Hepatocyte (in vitro differentiated cells): ENCODE data around the gene TET1. TPM values are rescaled to one million over a fixed set of nuclear protein-coding genes. Genes with fewer than 3 reads are reported as not detected.
A peak's percentile ranks its signal among the peaks of the same experiment; 100 is the strongest.

Experiments used
- DNase-seq: peaks from one replicate; pipeline ENCODE4 v3.0.0-alpha.2; 2016; ENCODE audit warnings: low spot score
- H2AFZ ChIP-seq: fragments of 200-600 bp; sonication (generic); 2 replicates; pipeline ENCODE4 v1.6.0; 2016; ENCODE audit warnings: antibody characterized with exemption, mild to moderate bottlenecking
- H3K27ac ChIP-seq: fragments of 200-600 bp; sonication (generic); 2 replicates; pipeline ENCODE4 v1.5.1; 2016; ENCODE audit warnings: mild to moderate bottlenecking
- H3K27me3 ChIP-seq: fragments of 200-600 bp; sonication (generic); 2 replicates; pipeline ENCODE4 v1.6.1; 2016
- H3K36me3 ChIP-seq: fragments of 200-600 bp; sonication (generic); replicated peaks from 2 replicates; pipeline ENCODE4 v1.5.1; 2016; ENCODE audit warnings: low read depth; ENCODE audit not compliant: insufficient read depth
- H3K4me1 ChIP-seq: fragments of 200-600 bp; sonication (generic); 2 replicates; pipeline ENCODE4 v1.5.1; 2016; ENCODE audit warnings: mild to moderate bottlenecking, moderate library complexity; ENCODE audit not compliant: insufficient read depth
- H3K4me2 ChIP-seq: fragments of 200-600 bp; sonication (generic); 2 replicates; pipeline ENCODE4 v1.6.0; 2016
- H3K4me3 ChIP-seq: fragments of 200-600 bp; sonication (generic); 2 replicates; pipeline ENCODE4 v1.5.1; 2016; ENCODE audit warnings: mild to moderate bottlenecking
- H3K79me2 ChIP-seq: fragments of 200-600 bp; sonication (generic); 2 replicates; pipeline ENCODE4 v1.6.0; 2017; ENCODE audit warnings: mild to moderate bottlenecking
- H3K9me2 ChIP-seq: fragments of 200-600 bp; sonication (generic); replicated peaks from 2 replicates; pipeline ENCODE4 v1.6.0; 2017; ENCODE audit warnings: mild to moderate bottlenecking; ENCODE audit not compliant: insufficient read depth
- H3K9me3 ChIP-seq: fragments of 200-600 bp; sonication (generic); 2 replicates; pipeline ENCODE4 v1.5.1; 2016; ENCODE audit warnings: low read depth, mild to moderate bottlenecking
- H4K20me1 ChIP-seq: fragments of 200-600 bp; sonication (generic); 2 replicates; pipeline ENCODE4 v1.6.0; 2016; ENCODE audit warnings: mild to moderate bottlenecking; ENCODE audit not compliant: insufficient read depth, poor library complexity, severe bottlenecking
- EZH2 ChIP-seq: fragments of 200-600 bp; sonication (generic); IDR thresholded peaks from 2 replicates; pipeline ENCODE4 v1.6.1; 2016; ENCODE audit warnings: antibody characterized with exemption, mild to moderate bottlenecking, borderline replicate concordance
- EZH2phosphoT487 ChIP-seq: fragments of 200-600 bp; sonication (generic); IDR thresholded peaks from one replicate; pipeline ENCODE4 v1.6.1; 2018; ENCODE audit warnings: antibody characterized with exemption, mild to moderate bottlenecking, low read depth, moderate library complexity; ENCODE audit not compliant: unreplicated experiment, severe bottlenecking
- WGBS: methylation state at CpG from one replicate; pipeline ENCODE4 v1.1.6; 2016; ENCODE audit warnings: low lambda C conversion rate; ENCODE audit errors: missing lambda C conversion rate; 5-methylcytosine and 5-hydroxymethylcytosine counted together
- polyA plus RNA-seq: library from polyadenylated mRNA; unstranded; fragments of >200 nt; fragmentation: Nextera tagmentation; extraction: Ambion mirVana; gene quantifications from 2 replicates; pipeline ENCODE4 v1.2.1, GENCODE V29; 2016
- total RNA-seq: library from RNA; depleted of rRNA; stranded (reverse); fragments of >200 nt; gene quantifications from 2 replicates; pipeline ENCODE4 v1.2.3, GENCODE V29; 2014
- TF ChIP-seq, protein P1 (sequence below): fragments of 200-600 bp; sonication (generic); IDR thresholded peaks from 2 replicates; pipeline ENCODE4 v1.5.1; 2016; ENCODE audit warnings: antibody characterized with exemption, mild to moderate bottlenecking; ENCODE audit not compliant: poor library complexity

TET1 gene
- total and polyA plus RNA-seq, 2 experiments from 2014 or later: 2.4 to 13.6 TPM

- no peak overlapping the region for H3K4me2 ChIP-seq
- no peaks in the 10 kb centered on the region for H3K27me3 ChIP-seq
- H2AFZ ChIP-seq: no peak overlapping the region
- DNase-seq: no peak
- H3K36me3 ChIP-seq: no peaks in the 10 kb centered on the region
- H3K79me2 ChIP-seq: peaks cover 19% of the 10 kb centered on the region
- peak overlapping the region; percentile 60 for H3K27ac ChIP-seq
- TF ChIP-seq EZH2phosphoT487: no peak
- TF ChIP-seq, protein P1, sequence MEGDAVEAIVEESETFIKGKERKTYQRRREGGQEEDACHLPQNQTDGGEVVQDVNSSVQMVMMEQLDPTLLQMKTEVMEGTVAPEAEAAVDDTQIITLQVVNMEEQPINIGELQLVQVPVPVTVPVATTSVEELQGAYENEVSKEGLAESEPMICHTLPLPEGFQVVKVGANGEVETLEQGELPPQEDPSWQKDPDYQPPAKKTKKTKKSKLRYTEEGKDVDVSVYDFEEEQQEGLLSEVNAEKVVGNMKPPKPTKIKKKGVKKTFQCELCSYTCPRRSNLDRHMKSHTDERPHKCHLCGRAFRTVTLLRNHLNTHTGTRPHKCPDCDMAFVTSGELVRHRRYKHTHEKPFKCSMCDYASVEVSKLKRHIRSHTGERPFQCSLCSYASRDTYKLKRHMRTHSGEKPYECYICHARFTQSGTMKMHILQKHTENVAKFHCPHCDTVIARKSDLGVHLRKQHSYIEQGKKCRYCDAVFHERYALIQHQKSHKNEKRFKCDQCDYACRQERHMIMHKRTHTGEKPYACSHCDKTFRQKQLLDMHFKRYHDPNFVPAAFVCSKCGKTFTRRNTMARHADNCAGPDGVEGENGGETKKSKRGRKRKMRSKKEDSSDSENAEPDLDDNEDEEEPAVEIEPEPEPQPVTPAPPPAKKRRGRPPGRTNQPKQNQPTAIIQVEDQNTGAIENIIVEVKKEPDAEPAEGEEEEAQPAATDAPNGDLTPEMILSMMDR: no peak
- no peak for TF ChIP-seq EZH2
- H3K4me3 ChIP-seq: no peak overlapping the region
- H3K9me3 ChIP-seq: no peaks in the 10 kb centered on the region
- H4K20me1 ChIP-seq: no peaks in the 10 kb centered on the region
- WGBS: 0% methylated on average over 1 of the region's 1 CpG
- peaks cover 3% of the 10 kb centered on the region for H3K4me1 ChIP-seq
- H3K9me2 ChIP-seq: no peaks in the 10 kb centered on the region
Measured at GRCh38 chr10:68618234-68618633, 58.1 kb downstream of the TET1 start.

DNA sequence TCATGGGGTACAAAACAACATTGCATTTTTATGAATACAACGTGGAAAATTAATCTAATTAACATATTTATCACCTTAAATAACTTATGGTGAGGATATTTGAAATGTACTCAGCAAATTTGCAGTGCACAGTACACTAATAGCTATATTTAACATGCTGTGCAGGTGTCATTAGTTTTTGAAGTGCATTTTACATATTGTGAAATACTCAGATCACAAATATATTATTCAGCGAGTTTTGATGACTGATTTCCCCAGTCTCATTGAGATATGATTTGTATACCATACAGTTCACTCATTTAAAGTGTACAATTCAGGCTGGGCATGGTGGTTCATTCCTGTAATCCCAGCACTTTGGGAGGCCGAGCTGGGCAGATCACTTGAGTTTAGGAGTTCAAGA lies 59.5 kb downstream of the TET1 start:
- Histone ChIP-seq H3K9me2 (no peaks in the 10 kb centered on the region), H3K9me3 (no peaks in the 10 kb centered on the region), H3K36me3 (no peaks in the 10 kb centered on the region), H3K79me2 (peaks cover 19% of the 10 kb centered on the region), H3K4me2 (no peak overlapping the region), H3K27me3 (no peaks in the 10 kb centered on the region), H3K4me1 (peaks cover 3% of the 10 kb centered on the region), H2AFZ (no peak overlapping the region), H3K4me3 (no peak overlapping the region), H3K27ac (no peak overlapping the region), H4K20me1 (no peaks in the 10 kb centered on the region)
- TF ChIP-seq, protein P1: no peak
- no peak for DNase-seq
- 98% methylated on average over 3 of the region's 3 CpGs for WGBS

DNA sequence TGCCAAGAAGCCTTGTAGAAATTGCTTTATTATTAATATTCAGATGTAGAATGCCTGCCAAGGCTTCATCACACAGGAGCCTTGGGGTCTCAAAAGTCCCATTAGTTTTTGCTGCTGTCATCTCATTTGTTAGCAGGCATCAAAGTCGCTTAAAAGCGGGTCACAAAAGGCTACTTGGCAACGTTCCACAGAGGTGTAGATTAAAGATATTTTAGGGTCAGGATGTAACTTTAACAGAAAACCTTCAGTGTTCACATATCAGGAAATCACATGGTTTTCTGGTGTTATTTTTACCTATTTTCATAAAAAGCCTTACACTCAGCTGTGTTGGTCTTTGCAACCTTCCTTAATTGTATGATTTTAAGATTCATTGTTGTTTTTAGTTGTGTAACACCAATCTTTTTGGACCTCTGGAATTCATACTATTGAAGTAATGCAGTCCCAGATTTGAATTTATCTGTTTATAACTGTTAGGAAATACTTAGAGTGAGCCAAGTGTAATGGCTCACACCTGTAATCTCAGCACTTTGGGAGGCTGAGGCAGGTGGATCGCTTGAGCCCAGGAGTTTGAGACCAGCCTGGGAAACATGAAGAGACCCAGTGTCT lies 65.3 kb downstream of the TET1 start:
- peaks cover 25% of the 10 kb centered on the region for H3K79me2 ChIP-seq
- TF ChIP-seq EZH2 (no peak), EZH2phosphoT487 (no peak)
- TF ChIP-seq, protein P1: no peak
- no peak overlapping the region for H3K4me2 ChIP-seq
- H3K4me1 ChIP-seq: no peaks in the 10 kb centered on the region
- no peaks in the 10 kb centered on the region for H3K9me2 ChIP-seq
- no peaks in the 10 kb centered on the region for H3K36me3 ChIP-seq
- H3K27me3 ChIP-seq: no peaks in the 10 kb centered on the region
- no peak overlapping the region for H2AFZ ChIP-seq
- H3K9me3 ChIP-seq: no peaks in the 10 kb centered on the region
- H3K27ac ChIP-seq: no peak overlapping the region
- H4K20me1 ChIP-seq: no peaks in the 10 kb centered on the region
- DNase-seq: no peak
- no peak overlapping the region for H3K4me3 ChIP-seq
- 85% methylated on average over 4 of the region's 4 CpGs for WGBS
